AG09319 (cell line): ENCODE data around the gene STAMBPL1.
"Not testable (repeated sequence)": the region's sequence is repeated elsewhere in the genome, so short reads cannot be mapped to it uniquely, and the experiment has no call there.

Source experiments
- DNase-seq: peaks from one replicate; pipeline ENCODE4 v3.0.0-alpha.2; 2010; ENCODE audit warnings: low read depth; ENCODE audit errors: extremely low read depth
- TF ChIP-seq, protein P1 (sequence below): IDR thresholded peaks from 2 replicates; pipeline ENCODE4 v1.5.1; 2011; ENCODE audit warnings: low read depth, mild to moderate bottlenecking, inconsistent platforms, low read length, moderate library complexity

The STAMBPL1 gene

DNA sequence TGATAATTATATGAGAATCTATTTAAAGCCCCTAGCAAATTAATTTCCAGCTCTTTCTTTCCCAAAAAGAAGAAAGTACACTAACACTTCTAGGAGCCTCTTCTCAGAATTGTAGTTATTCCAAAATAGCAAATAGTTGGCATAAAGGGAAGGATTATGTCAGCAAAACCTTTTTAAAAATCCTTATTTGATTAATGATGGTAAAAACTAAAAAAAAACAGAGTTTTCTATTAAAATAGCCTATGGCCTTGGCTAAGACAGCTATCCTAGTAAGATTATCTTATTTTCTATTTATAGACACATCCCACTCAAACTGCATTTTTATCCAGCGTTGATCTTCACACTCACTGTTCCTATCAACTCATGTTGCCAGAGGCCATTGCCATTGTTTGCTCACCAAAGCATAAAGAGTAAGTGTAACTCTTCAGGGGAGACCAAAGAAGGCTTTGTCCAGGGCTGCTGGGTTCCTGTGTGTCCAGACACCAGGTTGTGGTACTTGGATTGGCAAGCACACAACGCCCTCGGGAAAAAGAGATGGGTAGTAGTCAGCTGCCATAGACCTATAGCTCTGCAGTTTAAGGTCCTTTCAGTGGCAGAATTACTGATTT lies 41.0 kb downstream of the STAMBPL1 start:
- DNase-seq, result no peak
- TF ChIP-seq, protein P1, sequence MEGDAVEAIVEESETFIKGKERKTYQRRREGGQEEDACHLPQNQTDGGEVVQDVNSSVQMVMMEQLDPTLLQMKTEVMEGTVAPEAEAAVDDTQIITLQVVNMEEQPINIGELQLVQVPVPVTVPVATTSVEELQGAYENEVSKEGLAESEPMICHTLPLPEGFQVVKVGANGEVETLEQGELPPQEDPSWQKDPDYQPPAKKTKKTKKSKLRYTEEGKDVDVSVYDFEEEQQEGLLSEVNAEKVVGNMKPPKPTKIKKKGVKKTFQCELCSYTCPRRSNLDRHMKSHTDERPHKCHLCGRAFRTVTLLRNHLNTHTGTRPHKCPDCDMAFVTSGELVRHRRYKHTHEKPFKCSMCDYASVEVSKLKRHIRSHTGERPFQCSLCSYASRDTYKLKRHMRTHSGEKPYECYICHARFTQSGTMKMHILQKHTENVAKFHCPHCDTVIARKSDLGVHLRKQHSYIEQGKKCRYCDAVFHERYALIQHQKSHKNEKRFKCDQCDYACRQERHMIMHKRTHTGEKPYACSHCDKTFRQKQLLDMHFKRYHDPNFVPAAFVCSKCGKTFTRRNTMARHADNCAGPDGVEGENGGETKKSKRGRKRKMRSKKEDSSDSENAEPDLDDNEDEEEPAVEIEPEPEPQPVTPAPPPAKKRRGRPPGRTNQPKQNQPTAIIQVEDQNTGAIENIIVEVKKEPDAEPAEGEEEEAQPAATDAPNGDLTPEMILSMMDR, result no peak

DNA sequence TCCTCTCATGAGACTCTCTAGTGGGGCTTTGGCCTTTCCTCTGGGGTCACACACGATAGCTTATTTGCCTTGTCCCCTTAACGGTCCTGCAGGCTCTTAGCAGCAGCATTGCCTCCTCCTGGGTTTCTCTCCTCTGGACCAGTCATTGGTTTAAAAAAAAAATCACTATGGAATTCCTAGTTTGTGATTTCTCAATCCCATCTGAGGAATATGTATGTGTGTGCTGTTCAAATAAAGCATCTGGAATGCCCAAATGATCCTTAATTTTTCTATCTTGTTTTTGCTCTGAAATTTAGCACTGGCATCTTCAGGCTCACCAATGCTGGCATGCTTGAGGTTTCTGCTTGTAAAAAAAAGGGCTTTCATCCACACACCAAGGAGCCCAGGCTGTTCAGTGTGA lies 42.0 kb downstream of the STAMBPL1 start:
- TF ChIP-seq, protein P1, result no peak
- DNase-seq, result no peak

DNA sequence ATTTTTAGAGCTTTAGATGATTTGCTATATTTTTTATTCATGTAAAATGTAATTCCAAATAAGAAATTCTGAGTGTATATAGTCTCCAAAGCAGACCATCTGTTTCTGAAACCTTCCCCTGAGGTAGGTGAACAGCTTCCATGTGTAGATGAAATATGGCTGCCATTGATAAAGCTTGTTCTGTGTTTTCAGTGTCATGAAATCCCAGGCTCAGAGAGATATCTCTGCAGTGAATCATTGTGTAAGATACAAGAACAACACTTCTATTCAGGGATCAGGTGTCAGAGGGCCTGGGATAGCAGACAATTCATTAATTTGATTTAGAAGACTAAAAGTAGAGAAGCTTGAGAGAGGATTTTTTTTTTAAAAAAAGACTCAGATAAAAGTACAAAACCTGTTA lies 43.5 kb downstream of the STAMBPL1 start:
- TF ChIP-seq, protein P1, result no peak
- no peak for DNase-seq

DNA sequence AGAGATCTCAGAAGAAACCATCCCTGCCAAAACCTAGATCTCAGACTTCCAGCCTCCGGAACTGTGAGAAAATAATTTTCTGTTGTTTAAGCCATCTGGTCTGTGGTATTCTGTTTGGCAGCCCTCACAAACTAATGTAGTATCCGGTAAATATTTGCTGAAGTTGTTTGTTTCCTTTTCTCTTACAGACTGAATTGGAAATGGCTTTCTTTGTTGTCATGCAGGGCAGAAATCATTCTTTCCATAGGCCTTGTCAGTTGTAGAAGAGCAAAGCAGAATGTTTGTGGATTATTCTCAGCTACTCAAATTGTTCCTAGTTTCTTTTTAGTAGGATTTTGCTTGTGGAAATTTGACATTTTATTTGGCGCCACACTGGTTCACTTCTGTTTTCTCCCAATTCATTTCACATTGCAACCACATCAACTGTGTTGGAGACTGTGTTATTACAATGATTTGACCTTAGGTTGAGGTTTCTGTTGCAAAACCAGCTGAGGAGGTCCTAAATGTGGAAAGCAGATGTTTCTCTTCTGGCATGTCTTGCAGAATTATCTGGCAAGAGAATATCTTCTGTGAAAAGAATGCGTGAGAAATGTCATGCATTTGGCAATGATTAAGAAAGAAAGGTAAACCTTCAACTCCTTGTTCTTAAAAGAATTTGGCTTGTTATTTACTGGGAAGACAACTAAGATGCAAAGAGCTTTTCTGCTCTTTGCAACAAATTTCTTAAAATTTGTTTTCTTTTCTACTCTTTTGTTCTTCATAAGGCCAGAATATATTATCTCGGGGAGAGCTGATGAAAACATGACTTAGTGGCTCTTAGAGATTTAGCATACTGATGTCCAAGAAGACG lies 46.7 kb downstream of the STAMBPL1 start:
- DNase-seq, result peak; percentile 90
- TF ChIP-seq, protein P1, result no peak

DNA sequence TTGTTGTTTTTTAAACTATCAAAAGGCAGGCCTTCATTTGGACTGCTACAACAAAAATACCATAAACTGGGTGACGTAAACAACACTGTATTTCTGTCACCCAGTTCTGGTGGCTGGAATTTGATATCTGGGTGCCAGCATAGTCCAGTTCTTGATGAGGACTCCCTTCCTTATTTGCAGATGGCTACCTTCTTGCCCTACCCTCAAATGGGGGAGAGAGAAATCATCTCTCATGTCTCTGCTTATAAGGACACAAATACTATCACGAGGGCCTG lies 47.3 kb downstream of the STAMBPL1 start:
- DNase-seq, result no peak
- TF ChIP-seq, protein P1, result no peak

DNA sequence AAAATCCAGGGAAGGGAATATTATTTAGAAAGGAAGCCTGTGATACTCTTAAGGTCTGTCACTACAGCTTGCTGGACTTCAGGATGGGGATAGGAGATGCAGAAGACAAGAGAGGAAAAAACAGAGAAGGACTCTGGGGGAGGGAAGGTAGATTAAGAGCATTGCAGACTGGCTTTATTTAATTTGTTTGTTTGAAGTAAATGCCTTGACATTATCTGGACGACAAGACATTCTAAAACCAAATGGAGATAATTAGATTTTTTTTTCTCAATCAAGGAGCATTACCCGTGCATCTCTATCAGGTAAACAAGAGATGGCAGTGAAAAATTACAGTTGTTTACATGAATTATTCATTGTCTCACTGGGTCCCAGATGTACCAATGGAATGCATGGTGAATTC lies 48.2 kb downstream of the STAMBPL1 start:
- TF ChIP-seq, protein P1, result no peak
- DNase-seq, result no peak

DNA sequence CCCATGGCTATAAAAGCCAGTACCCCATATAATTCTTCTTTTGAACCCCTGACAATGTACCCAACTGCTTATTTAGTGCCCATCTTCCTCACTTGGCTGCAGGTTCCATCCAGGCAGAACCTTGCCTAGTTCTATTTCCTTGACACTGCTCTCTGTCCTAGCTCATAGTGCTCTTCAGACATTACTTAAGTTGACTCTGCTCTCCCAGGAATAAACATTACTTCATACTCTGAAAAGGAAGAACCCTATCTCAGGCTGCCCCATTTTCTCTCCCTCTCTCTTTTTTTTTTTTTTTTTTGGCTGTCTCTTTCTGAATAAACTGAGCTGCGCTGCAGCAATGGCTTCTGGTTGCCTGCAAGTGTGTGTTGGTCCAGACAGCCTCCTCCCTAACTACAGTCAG lies 51.5 kb downstream of the STAMBPL1 start:
- DNase-seq, result no peak
- TF ChIP-seq, protein P1, result no peak

DNA sequence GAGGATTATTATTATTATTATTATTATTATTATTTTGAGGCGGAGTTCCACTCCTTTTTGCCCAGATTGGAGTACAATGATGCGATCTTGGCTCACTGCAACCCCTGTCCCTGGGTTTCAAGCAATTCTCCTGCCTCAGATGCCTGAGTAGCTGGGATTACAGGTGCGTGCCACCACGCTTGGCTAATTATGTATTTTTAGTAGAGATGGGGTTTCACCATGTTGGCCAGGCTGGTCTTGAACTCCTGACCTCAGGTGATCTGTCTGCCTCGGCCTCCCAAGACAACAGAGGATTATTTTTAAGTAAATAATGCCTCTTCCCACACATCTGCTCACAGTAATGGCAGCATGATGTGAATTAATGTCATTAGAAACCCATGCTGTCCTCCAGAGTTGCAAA lies 52.0 kb downstream of the STAMBPL1 start:
- DNase-seq, result not testable (repeated sequence)
